Astrocyte of the cerebellum (primary cell): ENCODE data around the gene GGA2.
A peak's percentile ranks its signal among the peaks of the same experiment; 100 is the strongest.
"Not testable (repeated sequence)": the region's sequence is repeated elsewhere in the genome, so short reads cannot be mapped to it uniquely, and the experiment has no call there.

Experiments
- DNase-seq: peaks from one replicate; pipeline ENCODE4 v3.0.0-alpha.2; 2011; ENCODE audit warnings: low read depth
- H3K4me3 ChIP-seq: 2 replicates; pipeline ENCODE4 v1.5.1; 2011; ENCODE audit warnings: mild to moderate bottlenecking, low read depth, low read length, moderate library complexity
- in situ Hi-C: cut with HindIII; loops from 2 replicates; pipeline ENCODE4 v1.10.0; 2017; ENCODE audit warnings: low sequenced_read_pairs
- TF ChIP-seq, protein P1 (sequence below): IDR thresholded peaks from 2 replicates; pipeline ENCODE4 v1.5.1; 2012; ENCODE audit warnings: low read length, low read depth, moderate library complexity, mild to moderate bottlenecking; ENCODE audit errors: missing control alignments

GGA2 gene

GRCh38 chr16:23464196-23464595, 46.1 kb downstream of the GGA2 start:
- H3K4me3 ChIP-seq: no peak overlapping the region
- in situ Hi-C loops: no loop called here

DNA sequence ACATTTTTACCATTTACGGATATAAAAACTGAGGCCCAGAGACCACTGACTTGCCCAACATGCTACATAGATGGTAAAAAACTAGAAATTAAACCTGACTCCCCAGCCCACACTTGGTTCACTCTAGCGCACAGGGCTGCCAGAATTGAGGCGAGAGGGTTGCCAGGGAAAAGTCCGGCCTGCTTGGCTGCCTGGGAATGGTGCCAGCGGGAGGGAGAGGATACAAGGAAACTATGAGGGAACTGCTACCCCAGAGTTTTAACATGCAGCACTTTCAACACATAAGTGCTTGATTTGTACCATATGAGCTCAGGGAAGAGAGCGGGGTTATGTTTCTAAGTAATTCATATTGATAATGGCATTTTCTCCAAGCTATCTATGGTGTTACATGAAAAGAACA, 47.3 kb downstream of the GGA2 start:
- DNase-seq: peak; percentile 65
- H3K4me3 ChIP-seq, in situ Hi-C loops: not testable (repeated sequence)

More at GRCh38 chr16:23464196-23464595, 46.1 kb downstream of the GGA2 start:
- no peak for DNase-seq
- TF ChIP-seq, protein P1, sequence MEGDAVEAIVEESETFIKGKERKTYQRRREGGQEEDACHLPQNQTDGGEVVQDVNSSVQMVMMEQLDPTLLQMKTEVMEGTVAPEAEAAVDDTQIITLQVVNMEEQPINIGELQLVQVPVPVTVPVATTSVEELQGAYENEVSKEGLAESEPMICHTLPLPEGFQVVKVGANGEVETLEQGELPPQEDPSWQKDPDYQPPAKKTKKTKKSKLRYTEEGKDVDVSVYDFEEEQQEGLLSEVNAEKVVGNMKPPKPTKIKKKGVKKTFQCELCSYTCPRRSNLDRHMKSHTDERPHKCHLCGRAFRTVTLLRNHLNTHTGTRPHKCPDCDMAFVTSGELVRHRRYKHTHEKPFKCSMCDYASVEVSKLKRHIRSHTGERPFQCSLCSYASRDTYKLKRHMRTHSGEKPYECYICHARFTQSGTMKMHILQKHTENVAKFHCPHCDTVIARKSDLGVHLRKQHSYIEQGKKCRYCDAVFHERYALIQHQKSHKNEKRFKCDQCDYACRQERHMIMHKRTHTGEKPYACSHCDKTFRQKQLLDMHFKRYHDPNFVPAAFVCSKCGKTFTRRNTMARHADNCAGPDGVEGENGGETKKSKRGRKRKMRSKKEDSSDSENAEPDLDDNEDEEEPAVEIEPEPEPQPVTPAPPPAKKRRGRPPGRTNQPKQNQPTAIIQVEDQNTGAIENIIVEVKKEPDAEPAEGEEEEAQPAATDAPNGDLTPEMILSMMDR: no peak

DNA sequence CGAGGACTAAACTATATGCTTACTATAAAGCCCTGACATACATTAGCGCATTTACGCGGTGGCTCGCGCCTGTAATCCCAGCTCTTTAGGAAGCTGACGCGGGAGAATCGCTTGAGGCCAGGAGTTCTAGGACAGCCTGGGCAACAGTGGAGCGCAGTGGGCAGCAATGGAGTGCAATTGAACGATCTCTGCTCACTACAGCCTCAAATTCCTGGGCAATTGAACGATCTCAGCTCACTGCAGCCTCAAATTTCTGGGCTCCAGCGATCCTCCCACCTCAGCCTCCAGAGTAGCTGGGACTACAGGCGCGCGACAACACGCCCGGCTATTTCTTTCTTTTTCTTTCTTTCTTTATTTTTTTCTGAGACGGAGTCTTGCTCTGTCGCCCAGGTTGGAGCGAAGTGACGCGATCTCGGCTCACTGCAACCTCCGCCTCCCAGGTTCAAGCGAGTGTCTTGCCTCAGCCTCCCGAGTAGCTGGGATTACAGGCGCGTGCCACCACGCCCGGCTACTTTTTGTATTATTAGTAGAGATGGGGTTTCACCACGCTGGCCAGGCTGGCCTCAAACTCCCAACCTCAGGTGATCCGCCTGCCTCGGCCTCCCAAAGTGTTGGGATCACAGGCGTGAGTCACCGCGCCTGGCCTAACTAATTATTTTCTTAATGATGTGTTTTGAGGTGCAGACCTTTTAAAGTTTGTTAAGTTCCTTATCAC, 56.8 kb downstream of the GGA2 start:
- TF ChIP-seq, protein P1: no peak
- DNase-seq: no peak
- H3K4me3 ChIP-seq: peak overlapping the region; percentile 95
- in situ Hi-C loops: no loop called here

DNA sequence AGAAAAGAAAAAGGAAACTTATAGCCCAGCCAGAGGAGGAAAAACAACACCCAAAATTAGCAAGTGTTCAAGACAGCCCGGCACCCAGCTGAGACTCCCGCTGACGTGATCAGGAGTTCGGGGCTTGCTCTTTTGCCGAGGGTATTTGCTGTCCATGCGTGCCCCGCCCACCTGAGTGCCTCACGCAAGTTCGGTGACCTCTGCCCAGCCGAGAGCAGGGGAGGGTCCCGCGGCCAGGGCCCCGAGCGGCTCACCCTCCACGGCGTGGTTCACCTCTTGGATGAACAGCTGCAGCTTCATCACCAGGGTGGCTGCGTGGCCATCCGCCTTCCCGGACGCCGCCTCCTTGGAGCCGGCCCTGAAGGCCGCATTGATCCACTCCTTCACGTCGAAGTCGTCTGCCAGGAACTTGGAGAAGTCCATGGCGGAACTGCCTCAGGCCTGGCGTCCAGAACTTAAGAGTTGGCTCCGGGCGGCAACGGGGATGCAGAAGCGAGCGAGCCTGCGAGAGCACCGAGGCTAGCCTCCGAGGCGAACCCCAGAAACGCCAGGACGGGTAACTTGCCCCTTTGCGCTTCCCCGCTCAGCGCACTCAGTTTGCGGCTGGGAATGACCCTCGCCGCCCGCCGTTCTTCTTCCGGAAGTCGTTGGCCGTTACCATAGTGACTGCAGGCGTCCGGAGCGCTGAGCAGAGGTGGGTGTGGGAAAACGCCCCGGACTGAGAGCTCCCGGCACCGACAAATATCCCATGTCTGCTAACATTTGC, 57.5 kb downstream of the GGA2 start, which contains the start of gene COG7:
COG7 (minus strand) TSS at position 618 of the 766 bp plus-strand sequence; CDS start at position 423, 195 bp downstream.
- DNase-seq: peak; percentile 70
- in situ Hi-C loops: no loop called here
- TF ChIP-seq, protein P1: no peak
- peak within 1 kb of the TSS; percentile 95 for H3K4me3 ChIP-seq

DNA sequence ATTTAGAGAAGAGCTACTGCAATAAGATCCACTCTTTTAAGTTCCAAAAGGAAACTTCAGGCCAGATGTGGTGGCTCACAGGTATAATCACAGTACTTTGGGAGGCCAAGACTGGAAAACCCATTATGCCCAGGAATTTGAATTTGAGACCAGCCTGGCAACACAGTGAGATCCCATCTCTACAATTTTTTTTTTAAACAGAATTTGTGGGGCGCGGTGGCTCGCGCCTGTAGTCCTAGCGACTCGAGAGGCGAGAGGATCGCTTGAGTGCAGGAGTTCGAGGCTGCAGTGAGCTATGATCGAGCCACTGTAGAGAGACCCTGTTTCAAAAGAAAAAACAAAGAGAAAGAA, 58.1 kb downstream of the GGA2 start:
- in situ Hi-C loops: no loop called here
- no peak for DNase-seq
- TF ChIP-seq, protein P1: no peak
- peak overlapping the region; percentile 95 for H3K4me3 ChIP-seq

- in situ Hi-C loops: loop anchor here (25.0 kb wide), 1 partner anchor 261 kb away; the partner anchor contains the start of gene SCNN1G
- TF ChIP-seq, protein P1: no peak
- no peak for DNase-seq
- H3K4me3 ChIP-seq: no peak overlapping the region
Observed at GRCh38 chr16:23448392-23448791, 61.9 kb downstream of the GGA2 start.

DNA sequence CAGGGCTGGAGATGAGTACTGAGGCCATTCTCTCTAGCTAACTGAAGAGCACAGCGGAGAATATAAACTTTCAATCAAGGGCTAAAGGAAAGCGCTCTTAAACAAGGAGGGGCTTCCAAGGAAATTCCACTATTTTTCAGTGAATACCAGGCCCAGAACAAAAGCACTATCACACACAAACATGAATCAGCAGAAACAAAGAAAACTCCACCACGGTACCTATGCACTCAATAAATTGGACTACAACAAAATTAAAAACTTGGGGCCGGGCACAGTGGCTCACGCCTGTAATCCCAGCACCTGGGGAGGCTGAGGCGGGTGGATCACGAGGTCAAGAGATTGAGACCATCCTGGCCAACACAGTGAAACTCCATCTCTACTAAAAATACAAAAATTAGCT, 72.8 kb downstream of the GGA2 start:
- DNase-seq, H3K4me3 ChIP-seq: not testable (repeated sequence)
- in situ Hi-C loops: loop anchor here (25.0 kb wide), 1 partner anchor 250 kb away; the partner anchor contains the start of gene SCNN1G
